NCI-H146 (cell line): ENCODE measurements around the gene SPEM1.

Experiments used
- DNase-seq: peaks from one replicate; lab custom pipeline; 2025; lab: John Stamatoyannopoulos, UW

SPEM1 gene

GRCh38 chr17:7398612-7399011 is 21.5 kb upstream of the SPEM1 start:
- DNase-seq: no peak

GRCh38 chr17:7403043-7403726 is 16.9 kb upstream of the SPEM1 start:
- DNase-seq: no peak

DNA sequence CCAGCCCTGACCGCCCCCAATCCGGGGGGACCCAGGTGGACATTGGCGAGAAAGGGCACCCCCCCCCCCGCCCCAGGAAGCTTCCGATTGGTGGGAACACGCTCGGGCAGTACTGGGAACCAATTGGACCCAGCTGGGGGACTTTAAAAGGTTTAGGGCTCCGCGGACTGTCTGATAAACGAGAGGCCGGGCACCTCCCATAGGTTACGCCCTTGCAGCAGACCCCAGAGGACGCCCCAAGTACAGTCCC is 16.5 kb upstream of the SPEM1 start:
- DNase-seq: no peak

GRCh38 chr17:7403977-7404736 is 16.0 kb upstream of the SPEM1 start, which contains the start of gene TMEM256:
Gene TMEM256 (minus strand): TSS chr17:7404097. CDS start chr17:7404084, 13 bp downstream.
- peak; percentile 99 for DNase-seq

DNA sequence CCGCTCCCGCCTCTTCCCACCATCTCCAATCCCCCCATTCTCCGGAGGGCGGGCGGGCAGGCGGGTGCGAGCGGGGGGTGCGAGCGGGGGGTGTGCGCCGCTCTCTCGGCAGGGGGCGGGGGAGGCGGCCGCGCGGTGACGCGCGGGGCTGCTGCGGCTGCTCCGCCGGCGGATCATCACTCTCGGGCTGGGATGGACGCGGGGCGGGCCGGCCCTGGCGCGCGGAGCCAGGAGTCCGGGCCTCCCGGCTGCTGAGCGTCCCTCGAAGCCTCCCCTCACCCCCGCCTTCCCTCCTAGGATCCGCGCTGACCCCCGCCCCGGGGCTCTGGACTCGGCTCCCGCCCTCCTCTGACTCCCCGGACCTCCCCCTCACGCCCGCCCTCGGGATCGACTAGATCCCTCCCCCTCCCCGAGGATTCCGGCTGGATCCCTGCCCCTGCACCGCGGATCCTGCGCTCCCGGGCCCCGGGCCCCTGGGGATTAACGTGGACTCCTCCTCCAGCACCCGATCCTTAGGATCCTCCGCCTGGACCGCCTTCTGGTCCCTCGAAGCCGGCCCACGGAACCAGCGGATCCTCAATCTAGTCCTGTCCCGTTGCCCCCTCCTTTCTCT is 15.3 kb upstream of the SPEM1 start:
- DNase-seq: peak; percentile 72

- DNase-seq: no peak
These were observed 14.5 kb upstream of the SPEM1 start for GRCh38 chr17:7405350-7406234.

DNA sequence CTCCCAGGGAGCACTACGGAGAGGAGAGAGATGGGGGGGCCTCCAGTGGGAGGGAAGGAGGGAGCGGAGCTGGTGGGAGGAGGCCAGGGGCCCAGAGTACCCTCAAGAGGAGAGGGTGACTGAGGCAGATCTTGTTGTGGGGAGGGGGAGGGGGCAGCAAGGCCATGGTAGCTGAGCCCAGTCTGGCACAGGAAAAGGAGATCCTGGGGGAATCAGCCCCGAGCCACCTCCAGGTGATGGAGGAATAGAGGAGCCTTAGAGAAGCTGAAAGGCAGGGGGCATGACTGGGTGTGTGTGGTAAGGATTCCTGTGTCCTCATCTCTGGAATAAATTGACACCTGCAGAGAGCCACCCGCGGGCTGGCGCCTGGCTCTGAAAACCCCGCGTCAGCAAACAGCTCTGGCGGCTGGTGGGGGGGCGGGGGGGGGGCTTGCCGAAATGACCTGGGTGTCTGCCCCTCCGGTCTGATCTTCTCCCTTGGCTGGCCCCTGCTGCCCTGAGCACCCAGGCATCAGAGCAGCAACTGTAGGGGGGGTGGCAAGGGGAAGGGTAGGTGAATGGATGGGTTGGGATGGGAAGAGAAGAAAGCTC is 13.8 kb upstream of the SPEM1 start:
- peak; percentile 66 for DNase-seq

GRCh38 chr17:7407082-7407481 is 13.0 kb upstream of the SPEM1 start:
- no peak for DNase-seq

DNA sequence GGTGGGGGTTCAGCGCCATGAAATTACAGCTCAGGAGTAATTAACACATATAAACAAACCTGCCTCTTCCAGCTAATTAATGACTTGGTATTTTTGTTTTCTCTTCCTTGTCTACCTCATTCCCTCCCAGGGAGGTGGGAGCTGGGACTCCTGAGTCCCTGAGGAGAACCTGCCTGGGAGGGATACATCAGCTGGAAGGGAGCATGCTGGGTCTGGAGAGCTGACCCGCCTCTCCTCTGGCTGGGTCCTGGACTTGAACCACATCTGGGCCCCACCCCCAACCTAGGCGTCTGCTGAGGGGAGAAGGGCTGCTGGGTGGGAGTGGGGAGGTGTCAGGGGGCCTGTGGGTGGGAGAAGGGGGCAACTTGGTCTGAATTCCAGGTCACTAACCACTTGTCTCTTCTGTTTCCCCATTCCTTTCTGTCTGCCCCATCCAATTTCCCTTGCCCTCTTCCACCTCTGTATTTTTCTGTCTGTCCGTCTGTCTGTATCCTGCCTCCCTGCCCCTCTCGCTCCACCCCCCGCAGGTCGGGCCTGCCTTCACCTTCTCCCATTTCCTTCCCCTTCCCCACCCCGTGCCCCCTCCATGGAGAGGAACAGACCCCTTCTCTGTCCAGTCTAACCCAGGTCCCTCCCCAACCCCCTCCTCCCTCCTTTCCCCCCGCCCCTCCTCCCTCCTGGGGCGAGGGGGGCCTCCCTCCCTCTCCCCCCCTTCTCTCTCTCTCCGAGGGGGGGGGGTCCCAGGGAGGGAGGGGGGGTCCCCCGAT is 12.5 kb upstream of the SPEM1 start, which contains the start of gene NLGN2:
NLGN2 (plus strand) TSS at position 361 of the 767 bp plus-strand sequence. CDS start 411 bp downstream, outside the sequence.
- DNase-seq: no peak

- DNase-seq: no peak
These were observed 11.8 kb upstream of the SPEM1 start for GRCh38 chr17:7408252-7408727.

DNA sequence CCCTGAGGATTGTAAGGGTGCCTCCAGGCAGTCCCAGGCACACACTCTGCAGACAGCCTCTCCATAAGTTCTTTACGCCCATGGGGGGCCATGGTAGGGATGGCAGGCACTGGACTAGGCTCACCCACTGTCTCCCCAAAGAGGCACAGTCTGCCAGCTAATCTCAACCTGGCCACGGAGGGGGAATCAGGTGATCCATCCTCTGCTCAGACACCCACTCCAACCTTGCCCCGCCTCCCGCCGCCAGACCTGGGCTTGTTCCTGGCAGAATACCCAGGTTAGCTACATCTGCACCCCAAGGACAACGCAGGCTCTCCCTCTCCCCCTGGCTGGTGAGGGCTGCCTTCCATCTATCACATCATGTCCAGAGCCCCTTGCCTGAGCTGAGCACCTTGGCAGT is 11.3 kb upstream of the SPEM1 start:
- DNase-seq: no peak

DNA sequence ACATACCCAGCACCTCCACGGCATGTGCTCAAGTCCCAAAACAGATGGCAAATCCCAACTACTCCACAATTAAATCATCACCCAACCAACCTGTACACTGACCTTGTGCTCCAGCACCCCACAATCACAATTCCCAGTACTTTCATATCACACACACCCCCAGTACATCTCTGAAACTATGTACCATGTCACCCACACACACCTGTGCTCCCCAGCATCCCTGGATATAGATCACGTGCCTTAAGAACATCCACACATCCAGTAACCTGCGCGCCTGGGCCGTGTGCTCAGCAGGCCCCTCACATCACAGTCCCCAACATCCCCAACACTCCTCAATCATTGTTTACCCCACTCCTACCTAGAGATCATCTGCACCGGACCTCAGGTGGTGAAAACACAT is 10.4 kb upstream of the SPEM1 start:
- DNase-seq: no peak

DNA sequence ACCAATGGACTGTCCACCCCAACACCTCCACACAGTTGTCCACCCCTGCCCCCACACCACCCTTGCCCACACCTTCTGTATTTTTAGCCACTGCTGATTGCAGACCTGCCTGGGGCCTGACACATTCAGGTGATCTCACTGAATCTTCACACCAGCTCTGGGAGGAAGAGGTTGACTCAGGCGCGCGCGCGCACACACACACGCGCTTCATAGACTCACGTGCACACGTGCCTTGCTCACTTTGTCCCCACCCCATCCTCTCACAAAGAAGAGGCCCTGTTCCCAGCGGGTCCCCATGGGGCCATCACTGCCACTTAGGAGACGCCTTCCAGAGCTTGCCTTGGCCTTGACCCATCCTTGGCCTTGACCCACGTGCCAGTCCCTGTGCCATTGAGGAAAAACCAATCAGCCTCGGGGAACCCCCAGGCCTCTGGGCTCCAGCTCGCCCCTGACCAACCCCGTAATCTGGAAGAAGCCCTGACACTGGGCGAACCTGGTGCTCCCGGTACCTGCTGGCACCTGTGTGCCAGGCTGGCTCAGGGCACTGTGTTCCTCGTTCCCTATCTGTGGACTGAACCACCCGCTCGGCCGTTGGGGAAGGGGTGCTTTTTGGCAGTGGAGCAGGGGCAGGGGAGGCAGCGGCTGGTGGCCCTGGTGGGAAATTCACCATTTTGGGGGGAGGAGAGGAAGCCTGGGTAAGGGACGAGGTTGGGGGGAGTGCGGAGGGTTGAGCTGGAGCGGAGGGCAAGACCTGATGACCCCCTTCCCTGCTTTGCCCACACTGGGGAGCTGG is 9.3 kb upstream of the SPEM1 start:
- no peak for DNase-seq

DNA sequence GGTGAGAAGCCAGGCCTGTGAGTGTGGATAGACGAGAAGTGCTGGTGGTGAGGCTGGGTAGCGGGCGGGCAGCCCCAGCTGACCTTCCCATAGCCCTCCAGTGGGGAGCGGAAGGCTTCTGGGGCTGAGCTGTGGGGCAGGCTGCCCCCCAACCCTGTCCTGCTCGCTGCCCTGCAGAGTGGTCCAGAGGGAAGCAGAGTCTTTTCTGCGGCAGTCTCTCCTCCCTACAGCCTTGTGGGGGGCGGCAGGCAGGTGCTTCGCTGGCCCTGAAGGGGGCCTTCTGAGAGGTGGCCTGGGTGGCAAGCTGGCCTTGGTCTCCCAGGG is 8.7 kb upstream of the SPEM1 start:
- no peak for DNase-seq

DNA sequence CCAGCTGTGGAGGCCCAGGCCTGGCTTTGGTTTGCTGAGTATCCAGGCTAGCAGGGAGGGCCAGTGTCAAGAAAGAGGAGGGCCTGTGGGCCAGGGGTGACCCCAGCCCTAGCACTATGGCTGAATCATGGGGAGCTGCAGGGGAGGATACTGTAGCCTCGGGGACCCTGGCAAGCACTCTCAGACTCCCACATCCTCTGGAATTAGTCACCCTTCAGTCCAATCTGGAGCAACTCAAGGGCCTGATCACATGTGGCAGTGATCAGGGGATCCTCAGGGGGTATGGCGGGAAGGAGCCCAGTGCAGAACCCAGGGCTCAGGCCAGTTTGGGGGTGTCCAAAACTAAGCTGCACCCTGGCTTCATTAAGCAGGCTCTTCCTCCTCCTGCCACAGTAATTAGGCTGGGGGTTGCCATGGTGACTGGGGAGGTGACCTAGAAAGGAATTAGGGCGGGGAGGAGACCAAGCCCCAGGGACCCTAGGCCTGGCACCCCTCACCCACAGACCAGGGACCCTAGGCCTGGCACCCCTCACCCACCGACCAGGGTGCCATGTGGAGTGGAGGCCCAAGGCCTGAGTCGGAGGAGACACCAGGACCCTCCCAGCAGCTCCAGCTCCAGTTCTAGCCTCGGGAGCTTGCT is 6.7 kb upstream of the SPEM1 start:
- no peak for DNase-seq

- DNase-seq: no peak
These were observed 5.3 kb upstream of the SPEM1 start for GRCh38 chr17:7414837-7415236.

- no peak for DNase-seq
These were observed 4.3 kb upstream of the SPEM1 start for GRCh38 chr17:7415784-7416183.

- no peak for DNase-seq
These were observed 3.8 kb upstream of the SPEM1 start for GRCh38 chr17:7416323-7416722.

GRCh38 chr17:7417056-7417655 is 3.0 kb upstream of the SPEM1 start:
- DNase-seq: no peak
